NB4 (cell line): ENCODE data around the gene GALNT10.

Experiments
- CTCF ChIP-seq: IDR thresholded peaks from one replicate; pipeline ENCODE4 v1.5.1; 2012; ENCODE audit warnings: low read depth, low read length
- MAX ChIP-seq: IDR thresholded peaks from 2 replicates; pipeline ENCODE4 v1.6.1; 2011; ENCODE audit warnings: low read depth, low read length
- POLR2A ChIP-seq: IDR thresholded peaks from 2 replicates; pipeline ENCODE4 v1.6.1; 2011; ENCODE audit warnings: mild to moderate bottlenecking; ENCODE audit not compliant: insufficient read length; ENCODE audit errors: extremely low read depth

- TF ChIP-seq CTCF = no peak
- no peak for TF ChIP-seq POLR2A
- TF ChIP-seq MAX = no peak
Measured at GRCh38 chr5:154201108-154201769, 10.7 kb downstream of the GALNT10 start.
